Memory B cell (primary cell): Measurements from ENCODE around the gene CFC1.
"Not testable (repeated sequence)": the region's sequence is repeated elsewhere in the genome, so short reads cannot be mapped to it uniquely, and the experiment has no call there.

Source experiments
- ATAC-seq: fragments of 150-1000 bp; cut with Tn5 transposase; 2 replicates; pipeline ENCODE4 v1.10.0; 2021; ENCODE audit warnings: low read depth, mild to moderate bottlenecking, moderate library complexity
- DNase-seq, 2 donors: peaks; one replicate each; pipeline ENCODE4 v3.0.0; 2022; ENCODE audit warnings: low spot score in 2 of 2
- H3K27ac Mint-ChIP-seq: one replicate; pipeline ENCODE4 v1.8.0; 2022; ENCODE audit warnings: mild to moderate bottlenecking, moderate library complexity, mixed read lengths
- H3K27me3 Mint-ChIP-seq: one replicate; pipeline ENCODE4 v1.8.0; 2022; ENCODE audit warnings: mixed read lengths
- H3K36me3 Mint-ChIP-seq: one replicate; pipeline ENCODE4 v1.8.0; 2022; ENCODE audit warnings: mild to moderate bottlenecking, mixed read lengths
- H3K4me1 Mint-ChIP-seq: one replicate; pipeline ENCODE4 v1.8.0; 2022; ENCODE audit warnings: mixed read lengths
- H3K4me3 Mint-ChIP-seq: one replicate; pipeline ENCODE4 v1.8.0; 2022; ENCODE audit warnings: mild to moderate bottlenecking, moderate library complexity, mixed read lengths
- H3K9me3 Mint-ChIP-seq: one replicate; pipeline ENCODE4 v1.8.0; 2022; ENCODE audit warnings: mixed read lengths

CFC1 gene

DNA sequence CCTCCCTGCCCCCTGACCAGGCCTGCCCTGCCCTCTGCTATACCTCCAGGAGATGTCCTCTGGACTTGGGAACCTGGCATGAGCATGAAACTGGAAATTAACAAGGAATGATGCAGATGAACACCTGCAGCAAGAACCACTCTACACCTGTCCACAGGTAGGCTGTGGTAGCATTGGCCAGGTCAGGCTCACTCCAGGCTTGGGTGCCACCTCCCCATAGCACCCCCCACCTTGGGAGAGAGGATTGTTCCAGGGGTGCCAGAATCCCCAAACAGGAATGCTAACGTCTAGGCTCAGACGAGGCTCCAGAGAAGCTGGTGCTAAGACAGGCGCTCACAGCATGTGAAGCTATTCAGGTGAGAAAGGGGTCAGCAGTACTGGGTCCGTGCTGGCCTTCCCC is 5.4 kb downstream of the CFC1 start:
- H3K9me3 Mint-ChIP-seq, H3K4me3 Mint-ChIP-seq, H3K4me1 Mint-ChIP-seq, ATAC-seq, H3K27ac Mint-ChIP-seq, H3K27me3 Mint-ChIP-seq, DNase-seq, H3K36me3 Mint-ChIP-seq: not testable (repeated sequence)

DNA sequence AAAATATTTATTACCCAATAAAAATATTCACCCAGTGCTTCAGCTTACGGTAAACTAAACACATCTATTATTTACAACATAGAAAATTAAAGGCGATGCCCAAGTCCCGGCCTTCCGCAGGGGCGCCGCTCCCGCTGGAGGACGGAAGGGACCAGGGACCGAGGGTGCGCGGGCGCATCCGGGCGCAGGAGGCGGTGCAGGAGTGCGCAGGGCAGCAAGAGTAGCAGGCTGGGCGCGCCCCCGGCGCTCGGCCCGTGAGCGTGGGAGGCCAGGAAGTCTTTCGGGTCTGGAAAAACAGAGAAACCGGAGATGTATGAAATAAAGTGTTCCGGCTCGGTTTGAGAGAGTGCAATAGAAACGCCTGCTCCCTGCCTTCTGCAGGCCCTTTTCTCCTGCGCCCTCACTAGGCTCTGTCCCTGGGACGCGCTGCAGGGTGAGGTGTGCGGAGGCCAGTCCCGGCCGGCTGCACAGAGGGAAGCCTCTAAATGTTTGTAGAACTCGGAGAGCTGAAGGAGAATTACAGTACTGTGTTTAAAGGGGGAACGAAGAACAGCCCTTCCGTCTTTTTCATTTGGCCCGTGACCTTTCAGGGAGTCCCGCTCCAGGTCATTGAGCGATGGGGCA is 6.5 kb downstream of the CFC1 start:
- not testable (repeated sequence) for H3K9me3 Mint-ChIP-seq, H3K36me3 Mint-ChIP-seq, ATAC-seq, H3K27me3 Mint-ChIP-seq, H3K4me1 Mint-ChIP-seq, H3K27ac Mint-ChIP-seq, H3K4me3 Mint-ChIP-seq, DNase-seq

GRCh38 chr2:130590842-130591359 is 8.5 kb downstream of the CFC1 start:
- not testable (repeated sequence) for DNase-seq, H3K9me3 Mint-ChIP-seq, H3K27ac Mint-ChIP-seq, H3K27me3 Mint-ChIP-seq, H3K4me1 Mint-ChIP-seq, ATAC-seq, H3K4me3 Mint-ChIP-seq, H3K36me3 Mint-ChIP-seq

GRCh38 chr2:130590170-130590841 is 9.1 kb downstream of the CFC1 start:
- H3K27ac Mint-ChIP-seq, DNase-seq, ATAC-seq, H3K36me3 Mint-ChIP-seq, H3K4me3 Mint-ChIP-seq, H3K27me3 Mint-ChIP-seq, H3K9me3 Mint-ChIP-seq, H3K4me1 Mint-ChIP-seq: not testable (repeated sequence)

DNA sequence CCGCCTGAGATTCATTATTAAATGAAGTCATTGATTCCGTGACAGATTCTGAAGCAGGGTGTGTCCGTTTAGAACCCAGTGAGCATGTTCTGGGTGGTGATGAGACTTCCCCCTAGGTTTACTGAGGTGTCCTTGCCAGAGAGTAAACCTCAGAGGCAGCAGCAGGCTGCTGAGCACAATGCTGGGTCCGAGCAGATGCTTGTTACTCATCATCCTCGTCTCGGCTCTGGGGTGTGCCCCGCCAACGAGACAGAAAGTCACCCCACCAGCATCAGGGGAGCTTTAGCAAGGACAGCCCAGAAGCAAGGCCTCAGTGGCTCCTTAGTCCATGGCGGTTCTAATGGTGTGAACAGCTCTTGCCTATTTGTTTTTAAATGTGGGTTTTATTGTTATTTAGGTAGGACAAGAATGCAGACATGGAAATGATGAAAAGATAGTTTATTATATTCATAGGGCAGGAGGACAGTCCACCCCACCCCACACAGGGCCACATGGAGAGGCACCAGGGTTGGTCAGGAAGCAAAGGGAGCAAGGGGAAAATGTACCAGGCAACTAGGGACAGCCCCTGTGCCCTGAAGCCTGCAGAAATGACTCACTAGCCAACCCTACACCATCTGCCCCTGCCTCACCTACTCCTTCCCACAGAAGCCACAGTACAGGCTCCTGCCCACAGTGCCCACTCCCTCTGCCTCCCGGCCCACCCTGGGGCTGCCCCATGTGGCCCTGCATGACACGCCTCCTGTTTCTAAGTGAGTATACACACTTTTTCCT is 10.5 kb downstream of the CFC1 start:
- not testable (repeated sequence) for H3K27me3 Mint-ChIP-seq, DNase-seq, H3K9me3 Mint-ChIP-seq, H3K4me3 Mint-ChIP-seq, H3K36me3 Mint-ChIP-seq, H3K4me1 Mint-ChIP-seq, H3K27ac Mint-ChIP-seq, ATAC-seq

DNA sequence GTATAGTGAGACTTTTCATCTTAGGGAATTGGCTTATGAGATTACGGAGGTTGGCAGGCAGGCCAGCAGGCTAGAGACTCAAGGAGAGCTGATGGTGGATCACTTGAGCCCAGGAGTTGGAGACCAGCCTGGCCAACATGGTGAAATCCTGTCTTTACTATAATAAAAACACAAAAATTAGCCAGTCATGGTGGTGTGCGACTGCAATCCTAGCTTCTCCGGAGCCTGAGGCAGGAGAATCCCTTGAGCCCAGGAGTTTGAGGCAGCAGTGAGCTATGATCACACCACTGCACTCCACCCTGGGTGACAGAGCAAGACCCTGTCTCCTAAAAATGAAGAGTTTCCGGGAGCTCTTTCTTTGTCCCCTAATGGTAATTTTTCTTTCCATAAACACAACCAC is 14.6 kb downstream of the CFC1 start:
- not testable (repeated sequence) for H3K36me3 Mint-ChIP-seq, H3K9me3 Mint-ChIP-seq, H3K4me1 Mint-ChIP-seq

DNA sequence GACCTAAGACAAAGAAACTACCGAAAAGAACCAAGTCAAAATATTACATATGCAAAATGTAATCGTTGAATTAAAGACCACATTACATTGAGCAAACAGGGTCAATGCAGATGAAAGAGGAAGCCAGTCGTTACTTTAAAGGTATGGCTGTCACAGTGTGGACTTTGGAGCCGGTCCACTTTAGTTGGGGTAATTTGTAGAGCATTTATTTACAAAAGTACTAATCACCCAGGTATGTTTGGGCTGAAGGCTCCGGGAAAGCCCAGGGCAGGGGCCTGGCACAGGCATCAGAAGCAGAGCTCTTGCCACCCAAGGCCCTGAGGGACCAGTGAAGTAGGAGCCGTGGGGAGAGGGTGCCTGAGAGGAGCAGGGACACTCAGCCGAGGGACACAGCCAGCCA is 15.8 kb downstream of the CFC1 start:
- H3K4me3 Mint-ChIP-seq, ATAC-seq: not testable (repeated sequence)

More for the DNA sequence above, 14.6 kb downstream of the CFC1 start:
- not testable (repeated sequence) for DNase-seq, H3K27me3 Mint-ChIP-seq, H3K4me3 Mint-ChIP-seq, ATAC-seq, H3K27ac Mint-ChIP-seq

DNA sequence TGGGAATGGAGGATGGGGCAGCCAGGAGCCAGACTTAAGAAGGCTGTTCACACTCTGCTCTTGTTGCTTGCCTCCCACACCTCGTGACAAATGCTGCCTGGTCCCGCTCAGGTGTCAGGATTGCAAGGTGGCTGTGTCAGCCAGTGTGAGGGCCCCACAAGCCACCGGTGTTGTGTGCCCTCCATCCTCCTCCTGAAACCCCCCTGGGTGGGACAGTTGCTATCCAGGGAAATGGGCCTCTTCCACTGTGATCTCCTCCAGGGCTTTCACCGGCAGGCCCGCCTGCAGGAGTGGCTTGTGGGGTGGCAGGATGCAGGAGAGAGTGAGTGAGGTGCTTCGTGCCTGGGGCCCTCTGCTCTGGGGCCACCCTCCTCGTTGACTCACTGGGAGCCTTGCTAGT is 16.4 kb downstream of the CFC1 start:
- H3K4me1 Mint-ChIP-seq, H3K27ac Mint-ChIP-seq, H3K4me3 Mint-ChIP-seq, H3K9me3 Mint-ChIP-seq, H3K36me3 Mint-ChIP-seq, DNase-seq, H3K27me3 Mint-ChIP-seq, ATAC-seq: not testable (repeated sequence)

More for the DNA sequence above, 15.8 kb downstream of the CFC1 start:
- H3K36me3 Mint-ChIP-seq, H3K27ac Mint-ChIP-seq, H3K27me3 Mint-ChIP-seq, DNase-seq, H3K4me1 Mint-ChIP-seq, H3K9me3 Mint-ChIP-seq: not testable (repeated sequence)

DNA sequence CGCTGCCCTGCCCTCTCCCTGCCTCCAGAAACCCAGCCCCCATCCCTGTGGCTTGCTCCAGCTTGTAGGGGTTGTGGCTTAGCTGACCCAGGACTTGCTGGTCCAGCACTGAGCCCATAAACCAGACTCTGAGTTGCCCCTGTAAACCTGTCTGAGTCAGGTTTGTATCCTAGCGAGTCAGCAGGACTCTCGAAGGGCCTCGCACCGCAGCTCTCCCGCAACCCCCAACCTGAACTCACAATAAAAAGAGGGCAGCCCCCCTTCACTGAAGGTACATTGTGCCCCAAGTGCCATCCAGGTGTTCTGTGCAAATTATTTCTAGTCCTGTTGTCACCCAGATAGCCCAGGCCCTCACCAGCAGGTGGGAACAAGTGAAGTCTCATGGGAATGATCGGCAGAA is 17.9 kb downstream of the CFC1 start:
- H3K36me3 Mint-ChIP-seq, ATAC-seq, H3K27me3 Mint-ChIP-seq, H3K4me3 Mint-ChIP-seq, H3K27ac Mint-ChIP-seq, H3K9me3 Mint-ChIP-seq, DNase-seq, H3K4me1 Mint-ChIP-seq: not testable (repeated sequence)

DNA sequence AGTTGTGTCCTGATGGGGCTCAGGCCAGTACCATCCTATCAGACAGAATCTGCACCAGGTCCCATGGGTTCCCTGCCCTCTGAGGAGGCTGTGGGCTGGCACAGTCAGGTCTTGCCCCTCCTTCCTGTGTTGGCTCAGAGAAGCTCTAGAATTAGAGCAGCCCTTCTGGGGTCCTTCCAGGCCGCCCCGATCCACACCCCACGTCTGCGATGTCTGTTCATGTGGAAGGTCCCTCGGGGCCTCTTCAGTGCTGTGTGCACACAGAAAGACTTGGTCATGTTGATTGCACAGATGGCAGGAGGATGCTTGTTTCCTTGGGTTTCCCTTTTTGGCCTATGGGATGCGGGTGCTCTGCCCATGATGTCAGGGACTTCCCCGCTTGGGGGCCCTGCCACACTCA is 20.3 kb downstream of the CFC1 start:
- not testable (repeated sequence) for ATAC-seq

GRCh38 chr2:130577559-130577958 is 21.8 kb downstream of the CFC1 start:
- not testable (repeated sequence) for H3K4me1 Mint-ChIP-seq, ATAC-seq, H3K4me3 Mint-ChIP-seq, H3K9me3 Mint-ChIP-seq, H3K36me3 Mint-ChIP-seq, DNase-seq, H3K27ac Mint-ChIP-seq, H3K27me3 Mint-ChIP-seq

More for the DNA sequence above, 20.3 kb downstream of the CFC1 start:
- not testable (repeated sequence) for DNase-seq, H3K9me3 Mint-ChIP-seq, H3K27me3 Mint-ChIP-seq, H3K27ac Mint-ChIP-seq, H3K36me3 Mint-ChIP-seq, H3K4me3 Mint-ChIP-seq, H3K4me1 Mint-ChIP-seq

- not testable (repeated sequence) for H3K36me3 Mint-ChIP-seq, H3K27ac Mint-ChIP-seq, H3K4me1 Mint-ChIP-seq, H3K27me3 Mint-ChIP-seq, H3K9me3 Mint-ChIP-seq, DNase-seq, H3K4me3 Mint-ChIP-seq, ATAC-seq
Observed at GRCh38 chr2:130576209-130576784, 23.1 kb downstream of the CFC1 start.

DNA sequence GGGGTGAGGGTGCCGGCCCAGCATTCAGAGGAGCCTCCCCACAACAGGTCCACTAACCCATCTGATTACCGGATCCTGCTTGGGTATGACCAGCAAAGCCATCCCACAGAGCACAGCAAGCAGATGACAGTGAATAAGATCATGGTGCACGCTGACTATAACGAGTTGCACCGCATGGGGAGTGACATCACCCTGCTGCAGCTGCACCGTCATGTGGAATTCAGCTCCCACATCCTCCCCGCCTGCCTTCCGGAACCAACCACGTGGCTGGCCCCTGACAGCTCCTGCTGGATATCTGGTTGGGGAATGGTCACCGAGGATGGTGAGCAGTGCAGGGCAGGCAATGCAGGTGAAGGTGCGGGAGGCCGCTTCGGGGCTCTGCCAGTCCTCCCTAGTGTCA is 25.1 kb downstream of the CFC1 start:
- not testable (repeated sequence) for ATAC-seq, H3K27ac Mint-ChIP-seq, H3K9me3 Mint-ChIP-seq, DNase-seq, H3K4me3 Mint-ChIP-seq, H3K36me3 Mint-ChIP-seq, H3K4me1 Mint-ChIP-seq, H3K27me3 Mint-ChIP-seq

DNA sequence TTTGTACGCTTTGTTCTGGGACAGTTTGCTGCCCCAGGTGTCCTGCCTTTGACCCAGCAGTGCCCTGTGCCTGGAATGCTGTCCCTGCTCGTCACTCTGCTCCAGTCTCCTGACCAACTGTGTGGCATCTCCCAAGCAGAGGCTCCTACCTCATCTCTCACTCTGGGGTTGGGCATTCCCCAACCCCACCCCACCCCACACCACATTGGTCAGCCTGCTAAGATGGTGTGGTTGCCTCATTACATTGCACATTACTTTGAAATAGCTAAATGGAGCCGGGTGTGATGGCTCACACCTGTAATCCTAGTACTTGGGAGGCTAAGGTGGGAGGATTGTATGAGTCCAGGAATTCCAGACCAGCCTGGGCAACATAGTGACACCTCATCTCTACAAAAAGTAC is 27.4 kb downstream of the CFC1 start:
- ATAC-seq, H3K4me3 Mint-ChIP-seq, DNase-seq, H3K27me3 Mint-ChIP-seq, H3K27ac Mint-ChIP-seq, H3K36me3 Mint-ChIP-seq, H3K4me1 Mint-ChIP-seq, H3K9me3 Mint-ChIP-seq: not testable (repeated sequence)
